HG03521 (cell line): Measurements from ENCODE around the gene PGBD5.

Experiments used
- ATAC-seq: cut with Tn5 transposase; IDR thresholded peaks from one replicate; pipeline ENCODE4 v1.9.1; 2021; ENCODE audit warnings: mild to moderate bottlenecking, moderate library complexity; ENCODE audit not compliant: unreplicated experiment

The PGBD5 gene

GRCh38 chr1:230284891-230285290, 141.2 kb downstream of the PGBD5 start:
- ATAC-seq = no peak

GRCh38 chr1:230283678-230284077, 142.5 kb downstream of the PGBD5 start:
- no peak for ATAC-seq

GRCh38 chr1:230282157-230282556, 144.0 kb downstream of the PGBD5 start:
- no peak for ATAC-seq

GRCh38 chr1:230281556-230281955, 144.6 kb downstream of the PGBD5 start:
- no peak for ATAC-seq

GRCh38 chr1:230280906-230281413, 145.2 kb downstream of the PGBD5 start:
- no peak for ATAC-seq

- no peak for ATAC-seq
Measured at GRCh38 chr1:230280054-230280795, 145.9 kb downstream of the PGBD5 start.

GRCh38 chr1:230279583-230279945, 146.6 kb downstream of the PGBD5 start:
- no peak for ATAC-seq

GRCh38 chr1:230278871-230279582, 147.1 kb downstream of the PGBD5 start:
- ATAC-seq = no peak

GRCh38 chr1:230278376-230278775, 147.8 kb downstream of the PGBD5 start:
- ATAC-seq = no peak

GRCh38 chr1:230277201-230278025, 148.7 kb downstream of the PGBD5 start:
- no peak for ATAC-seq

- ATAC-seq = no peak
Measured at GRCh38 chr1:230276401-230276800, 149.7 kb downstream of the PGBD5 start.

GRCh38 chr1:230274254-230274653, 151.9 kb downstream of the PGBD5 start:
- no peak for ATAC-seq

GRCh38 chr1:230273141-230273710, 152.9 kb downstream of the PGBD5 start:
- ATAC-seq = no peak

- ATAC-seq = no peak
Measured at GRCh38 chr1:230272557-230272956, 153.6 kb downstream of the PGBD5 start.

GRCh38 chr1:230271300-230272035, 154.7 kb downstream of the PGBD5 start:
- no peak for ATAC-seq

- no peak for ATAC-seq
Measured at GRCh38 chr1:230270559-230271281, 155.4 kb downstream of the PGBD5 start.

GRCh38 chr1:230270185-230270558, 156.0 kb downstream of the PGBD5 start:
- no peak for ATAC-seq

- no peak for ATAC-seq
Measured at GRCh38 chr1:230268371-230269170, 157.6 kb downstream of the PGBD5 start.
